Fibroblast of pulmonary artery (primary cell): ENCODE measurements around the gene ENPP7.

Experiments used
- DNase-seq: peaks from one replicate; pipeline ENCODE4 v3.0.0-alpha.2; 2010; ENCODE audit warnings: low read depth
- H3K4me3 ChIP-seq: replicated peaks from 2 replicates; pipeline ENCODE4 v1.5.1; 2011; ENCODE audit warnings: low read depth, mild to moderate bottlenecking, control low read depth, low read length, moderate library complexity
- CTCF ChIP-seq: IDR thresholded peaks from 2 replicates; pipeline ENCODE4 v1.5.1; 2011; ENCODE audit warnings: mild to moderate bottlenecking, control low read depth, low read length, inconsistent platforms; ENCODE audit errors: missing control alignments

The ENPP7 gene

GRCh38 chr17:79784353-79785016 is 53.7 kb downstream of the ENPP7 start:
- no peak for TF ChIP-seq CTCF

GRCh38 chr17:79785017-79785899 is 54.5 kb downstream of the ENPP7 start:
- TF ChIP-seq CTCF, result no peak
- H3K4me3 ChIP-seq, result no peak overlapping the region
- no peak for DNase-seq

More at GRCh38 chr17:79784353-79785016, 53.7 kb downstream of the ENPP7 start:
- no peak for DNase-seq
- H3K4me3 ChIP-seq, result no peak overlapping the region

GRCh38 chr17:79785900-79786810 is 55.4 kb downstream of the ENPP7 start:
- DNase-seq, result no peak
- TF ChIP-seq CTCF, result no peak
- no peak overlapping the region for H3K4me3 ChIP-seq

- no peak for DNase-seq
- no peak overlapping the region for H3K4me3 ChIP-seq
These were observed 56.3 kb downstream of the ENPP7 start for GRCh38 chr17:79786930-79787643.

GRCh38 chr17:79788455-79788854 is 57.7 kb downstream of the ENPP7 start:
- no peak for DNase-seq
- no peak overlapping the region for H3K4me3 ChIP-seq
- no peak for TF ChIP-seq CTCF

More at GRCh38 chr17:79786930-79787643, 56.3 kb downstream of the ENPP7 start:
- TF ChIP-seq CTCF, result no peak
